ENCODE results near the gene PDIA5.

Gene PDIA5

DNA sequence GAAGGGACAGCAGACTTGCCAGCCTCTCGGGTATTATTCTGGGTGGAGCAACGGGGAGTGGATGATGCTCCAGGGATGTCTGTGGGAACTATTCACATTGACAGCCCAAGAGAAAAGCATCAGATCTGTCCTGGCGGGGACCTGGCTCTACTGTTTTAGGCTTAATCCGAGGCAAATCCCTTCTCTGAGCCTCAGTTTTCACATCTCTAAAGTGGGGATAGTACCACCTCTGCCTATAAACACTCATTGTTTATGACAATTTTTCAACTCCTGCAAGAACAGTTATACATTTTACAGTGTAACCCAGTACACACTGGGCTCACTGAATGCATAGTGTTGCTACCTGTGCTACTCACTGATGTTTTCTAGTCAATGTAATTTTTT is 9.3 kb downstream of the PDIA5 start:
- no peaks in the 10 kb centered on the region for H3K27me3 ChIP-seq (ENCODE audit: insufficient read depth, low read length)
- H3K9ac ChIP-seq (ENCODE audit: low read length): no peak overlapping the region
- H4K20me1 ChIP-seq (ENCODE audit: insufficient read depth, low read length): no peaks in the 10 kb centered on the region
- no peaks in the 10 kb centered on the region for H3K9me3 ChIP-seq (ENCODE audit: low read length)
- no peaks in the 10 kb centered on the region; the same call in 1 of the 2 replicates for H3K79me2 ChIP-seq (ENCODE audit: insufficient read depth, low read length)
- no peaks in the 10 kb centered on the region for H3K4me1 ChIP-seq (ENCODE audit: insufficient read depth, low read length, severe bottlenecking)
- TF ChIP-seq, protein P1, sequence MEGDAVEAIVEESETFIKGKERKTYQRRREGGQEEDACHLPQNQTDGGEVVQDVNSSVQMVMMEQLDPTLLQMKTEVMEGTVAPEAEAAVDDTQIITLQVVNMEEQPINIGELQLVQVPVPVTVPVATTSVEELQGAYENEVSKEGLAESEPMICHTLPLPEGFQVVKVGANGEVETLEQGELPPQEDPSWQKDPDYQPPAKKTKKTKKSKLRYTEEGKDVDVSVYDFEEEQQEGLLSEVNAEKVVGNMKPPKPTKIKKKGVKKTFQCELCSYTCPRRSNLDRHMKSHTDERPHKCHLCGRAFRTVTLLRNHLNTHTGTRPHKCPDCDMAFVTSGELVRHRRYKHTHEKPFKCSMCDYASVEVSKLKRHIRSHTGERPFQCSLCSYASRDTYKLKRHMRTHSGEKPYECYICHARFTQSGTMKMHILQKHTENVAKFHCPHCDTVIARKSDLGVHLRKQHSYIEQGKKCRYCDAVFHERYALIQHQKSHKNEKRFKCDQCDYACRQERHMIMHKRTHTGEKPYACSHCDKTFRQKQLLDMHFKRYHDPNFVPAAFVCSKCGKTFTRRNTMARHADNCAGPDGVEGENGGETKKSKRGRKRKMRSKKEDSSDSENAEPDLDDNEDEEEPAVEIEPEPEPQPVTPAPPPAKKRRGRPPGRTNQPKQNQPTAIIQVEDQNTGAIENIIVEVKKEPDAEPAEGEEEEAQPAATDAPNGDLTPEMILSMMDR (IDR thresholded peaks at IDR 0.05; ENCODE audit: low read length): no peak
- no peak for TF ChIP-seq EZH2 (IDR thresholded peaks at IDR 0.05; ENCODE audit: borderline replicate concordance, low read length)
- no peak overlapping the region for H3K4me2 ChIP-seq (ENCODE audit: low read length)
- H3F3A ChIP-seq (ENCODE audit: insufficient read depth, low read length): no peaks in the 10 kb centered on the region
- H2AFZ ChIP-seq (ENCODE audit: low read length): no peak overlapping the region
- H3K4me3 ChIP-seq (ENCODE audit: low read depth, low read length, poor library complexity, severe bottlenecking): no peak overlapping the region
- H3K27ac ChIP-seq (ENCODE audit: low read depth, low read length, poor library complexity, severe bottlenecking): no peak overlapping the region
- H3K36me3 ChIP-seq (ENCODE audit: insufficient read depth, low read length): no peaks in the 10 kb centered on the region
- no peaks in the 10 kb centered on the region for H3K9me2 ChIP-seq (ENCODE audit: low read depth, low read length)

DNA sequence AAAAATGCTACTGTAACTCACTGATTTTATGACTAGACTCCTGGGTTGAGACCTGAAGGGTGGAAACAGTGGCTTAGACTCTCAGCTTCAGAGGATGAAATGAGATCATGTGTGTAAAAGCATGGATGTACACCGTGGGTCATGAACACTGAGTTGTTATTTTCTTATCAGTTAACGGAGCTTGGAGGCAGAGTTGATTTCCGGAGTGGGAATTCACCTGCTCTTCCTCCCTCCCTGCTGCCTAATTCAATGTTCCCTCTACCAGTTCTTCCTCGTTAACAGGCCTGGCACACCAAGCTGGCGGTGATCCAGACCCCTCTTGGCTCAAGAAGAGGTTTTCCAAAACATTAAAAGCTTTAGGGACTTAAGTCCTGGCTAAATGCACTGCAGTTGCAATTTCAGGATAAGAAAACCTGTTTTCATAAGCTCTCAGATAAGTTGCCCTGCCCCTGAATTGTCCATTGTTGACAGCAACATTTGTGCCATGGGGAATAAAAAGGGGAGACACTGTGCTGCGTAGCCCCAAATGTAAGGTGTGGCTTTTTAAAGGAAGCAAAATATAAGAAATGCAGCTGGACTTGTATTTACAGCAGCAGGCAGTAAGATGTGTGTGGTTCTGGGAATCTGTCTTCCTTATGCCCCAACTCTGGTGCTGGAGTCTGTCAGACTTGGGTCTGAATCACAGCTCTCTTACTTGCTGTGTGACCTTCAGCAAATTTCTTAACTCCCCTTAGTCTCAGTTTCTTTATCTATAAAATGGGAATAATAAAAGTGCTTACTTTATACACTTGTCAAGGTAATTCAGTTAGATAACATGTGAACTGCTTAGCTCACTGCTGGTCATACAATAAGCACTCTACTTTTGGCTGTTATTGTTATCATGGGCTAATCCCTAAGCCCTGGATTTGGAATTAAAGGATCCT is 9.9 kb downstream of the PDIA5 start:
- Histone ChIP-seq H3K4me3 (ENCODE audit: low read depth, low read length, poor library complexity, severe bottlenecking) (no peak overlapping the region), H3K36me3 (ENCODE audit: insufficient read depth, low read length) (no peaks in the 10 kb centered on the region), H3F3A (ENCODE audit: insufficient read depth, low read length) (no peaks in the 10 kb centered on the region), H4K20me1 (ENCODE audit: insufficient read depth, low read length) (no peaks in the 10 kb centered on the region), H2AFZ (ENCODE audit: low read length) (no peak overlapping the region), H3K9me3 (ENCODE audit: low read length) (no peaks in the 10 kb centered on the region), H3K4me2 (ENCODE audit: low read length) (no peak overlapping the region), H3K27me3 (ENCODE audit: insufficient read depth, low read length) (no peaks in the 10 kb centered on the region), H3K4me1 (ENCODE audit: insufficient read depth, low read length, severe bottlenecking) (peaks cover 5% of the 10 kb centered on the region), H3K9ac (ENCODE audit: low read length) (no peak overlapping the region), H3K9me2 (ENCODE audit: low read depth, low read length) (no peaks in the 10 kb centered on the region), H3K27ac (ENCODE audit: low read depth, low read length, poor library complexity, severe bottlenecking) (no peak overlapping the region), H3K79me2 (ENCODE audit: insufficient read depth, low read length) (no peaks in the 10 kb centered on the region; the same call in 1 of the 2 replicates)
- TF ChIP-seq, protein P1 (IDR thresholded peaks at IDR 0.05; ENCODE audit: low read length): no peak
- TF ChIP-seq EZH2 (IDR thresholded peaks at IDR 0.05; ENCODE audit: borderline replicate concordance, low read length): no peak

DNA sequence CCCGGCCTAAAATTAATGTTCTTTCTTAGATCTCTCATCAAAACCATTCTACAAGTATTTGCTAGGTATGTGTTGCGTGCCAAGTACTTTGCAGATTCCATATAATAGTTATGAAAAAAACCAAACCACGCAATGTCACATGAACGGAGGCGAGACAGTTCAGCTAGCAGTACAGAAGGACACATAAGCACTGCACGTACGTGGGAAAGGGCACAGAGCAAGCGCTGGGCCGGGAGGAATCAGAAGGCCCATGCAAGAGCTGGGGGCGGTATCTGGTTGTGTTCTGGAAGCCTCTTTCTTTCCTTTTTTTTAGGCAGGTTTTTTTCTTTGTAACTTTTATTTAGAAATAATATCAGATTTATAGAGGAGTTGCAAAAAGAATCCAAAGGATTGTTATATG is 11.3 kb downstream of the PDIA5 start:
- no peaks in the 10 kb centered on the region for H3K9me3 ChIP-seq (ENCODE audit: low read length)
- no peak overlapping the region for H3K9ac ChIP-seq (ENCODE audit: low read length)
- H3K4me1 ChIP-seq (ENCODE audit: insufficient read depth, low read length, severe bottlenecking): peaks cover 18% of the 10 kb centered on the region
- no peaks in the 10 kb centered on the region for H3F3A ChIP-seq (ENCODE audit: insufficient read depth, low read length)
- H2AFZ ChIP-seq (ENCODE audit: low read length): no peak overlapping the region
- H3K9me2 ChIP-seq (ENCODE audit: low read depth, low read length): no peaks in the 10 kb centered on the region
- no peak overlapping the region for H3K4me2 ChIP-seq (ENCODE audit: low read length)
- H3K36me3 ChIP-seq (ENCODE audit: insufficient read depth, low read length): no peaks in the 10 kb centered on the region
- no peaks in the 10 kb centered on the region for H4K20me1 ChIP-seq (ENCODE audit: insufficient read depth, low read length)
- TF ChIP-seq, protein P1 (IDR thresholded peaks at IDR 0.05; ENCODE audit: low read length): no peak
- TF ChIP-seq EZH2 (IDR thresholded peaks at IDR 0.05; ENCODE audit: borderline replicate concordance, low read length): no peak
- no peaks in the 10 kb centered on the region for H3K27me3 ChIP-seq (ENCODE audit: insufficient read depth, low read length)
- H3K79me2 ChIP-seq (ENCODE audit: insufficient read depth, low read length): no peaks in the 10 kb centered on the region; the same call in 1 of the 2 replicates
- no peak overlapping the region for H3K4me3 ChIP-seq (ENCODE audit: low read depth, low read length, poor library complexity, severe bottlenecking)
- H3K27ac ChIP-seq (ENCODE audit: low read depth, low read length, poor library complexity, severe bottlenecking): no peak overlapping the region
